ENCODE results near the gene FEZ2. TPM values are rescaled to one million over a fixed set of nuclear protein-coding genes. Genes with fewer than 3 reads are reported as not detected.

FEZ2 gene
- total and polyA plus RNA-seq, 7 experiments from 2014 or later, result 1.7 to 21.9 (median 11.8) TPM

DNA sequence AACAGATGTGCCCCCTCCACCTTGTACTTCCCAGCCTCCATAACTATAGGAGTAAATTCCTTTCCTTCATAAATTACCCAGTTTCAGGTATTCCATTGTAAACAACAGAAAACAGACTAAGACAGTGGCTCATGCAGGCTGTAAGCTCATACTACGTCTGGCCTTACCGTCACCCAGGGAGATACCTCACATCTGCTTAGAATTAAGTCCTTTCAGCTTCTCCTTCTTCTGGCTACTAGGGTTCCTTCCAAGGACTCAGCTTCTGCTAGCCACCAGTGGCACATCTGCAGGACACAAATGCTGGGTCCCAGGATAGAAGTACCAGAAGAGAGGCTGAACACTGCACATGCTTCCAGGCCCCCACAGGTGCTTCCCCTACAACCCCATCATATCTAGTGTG lies 22.4 kb upstream of the FEZ2 start:
- H3K9me3 Mint-ChIP-seq, result peaks cover 0 to 15% (median 4%) of the 10 kb centered on the region in 11 donors
- H3K4me3 Mint-ChIP-seq, result no peak overlapping the region
- Histone ChIP-seq H3K27ac (ENCODE audit: low read depth, low read length) (no peak overlapping the region), H3K9me3 (ENCODE audit: control insufficient read depth in 2 of 3, low read length in 3 of 3) (peaks cover 0 to 2% (median 0%) of the 10 kb centered on the region in 3 experiments), H3K36me3 (ENCODE audit: control insufficient read depth in 2 of 3, insufficient read depth in 3 of 3, low read length in 3 of 3) (no peaks in the 10 kb centered on the region), H3K27me3 (ENCODE audit: control insufficient read depth in 2 of 2, insufficient read depth in 2 of 2, low read length in 2 of 2) (no peaks in the 10 kb centered on the region), H3K4me1 (ENCODE audit: control insufficient read depth in 2 of 2, insufficient read depth in 2 of 2, low read length in 2 of 2) (no peaks in the 10 kb centered on the region), H3K4me3 (ENCODE audit: low read length) (no peak overlapping the region)
- DNase-seq (no peak), ATAC-seq (no peak)
- H3K36me3 Mint-ChIP-seq, result no peaks in the 10 kb centered on the region
- ChIA-PET POLR2A (no interaction called here), CTCF (no interaction called here)
- no peaks in the 10 kb centered on the region for H3K4me1 Mint-ChIP-seq
- H3K27ac Mint-ChIP-seq, result no peak overlapping the region
- intact Hi-C loops (cut with micrococcal nuclease), result no loop called here
- peaks cover 9 to 21% (median 15%) of the 10 kb centered on the region in 5 donors for H3K27me3 Mint-ChIP-seq

DNA sequence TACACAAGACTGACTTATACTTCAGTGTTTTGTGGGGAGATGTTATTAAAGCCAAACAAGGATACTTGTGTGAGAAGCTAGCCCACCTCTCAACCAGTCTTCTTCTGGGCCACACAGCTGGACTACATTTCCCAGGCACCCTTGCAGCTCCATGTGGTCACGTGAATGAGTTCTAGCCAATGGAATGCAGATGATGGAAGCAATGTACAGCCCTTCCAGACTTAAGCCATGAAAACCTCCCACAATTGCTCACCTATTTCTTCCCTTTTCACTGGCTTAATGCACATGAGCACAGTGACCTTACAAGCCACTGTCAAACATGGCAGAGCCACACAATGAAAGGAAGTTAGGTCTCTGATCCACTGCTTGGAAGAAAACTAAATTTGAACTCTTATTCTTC lies 20.4 kb upstream of the FEZ2 start:
- H3K4me1 ChIP-seq (ENCODE audit: control insufficient read depth in 2 of 2, insufficient read depth in 2 of 2, low read length in 2 of 2), result no peaks in the 10 kb centered on the region
- no peaks in the 10 kb centered on the region for H3K36me3 Mint-ChIP-seq
- no peak for DNase-seq
- H3K27ac ChIP-seq (ENCODE audit: low read depth, low read length), result no peak overlapping the region
- CTCF ChIA-PET, result no interaction called here
- no peaks in the 10 kb centered on the region for H3K9me3 ChIP-seq (ENCODE audit: control insufficient read depth in 2 of 3, low read length in 3 of 3)
- H3K4me1 Mint-ChIP-seq, result no peaks in the 10 kb centered on the region
- H3K27me3 Mint-ChIP-seq, result peaks cover 9 to 32% (median 15%) of the 10 kb centered on the region in 5 donors
- POLR2A ChIA-PET, result no interaction called here
- H3K27ac Mint-ChIP-seq, result no peak overlapping the region
- peaks cover 0 to 3% (median 0%) of the 10 kb centered on the region in 11 donors for H3K9me3 Mint-ChIP-seq
- H3K36me3 ChIP-seq (ENCODE audit: control insufficient read depth in 2 of 3, insufficient read depth in 3 of 3, low read length in 3 of 3), result no peaks in the 10 kb centered on the region
- ATAC-seq, result peak; percentile 55
- H3K27me3 ChIP-seq (ENCODE audit: control insufficient read depth in 2 of 2, insufficient read depth in 2 of 2, low read length in 2 of 2), result no peaks in the 10 kb centered on the region
- no peak overlapping the region for H3K4me3 Mint-ChIP-seq
- intact Hi-C loops (cut with micrococcal nuclease), result no loop called here
- no peak overlapping the region for H3K4me3 ChIP-seq (ENCODE audit: low read length)

DNA sequence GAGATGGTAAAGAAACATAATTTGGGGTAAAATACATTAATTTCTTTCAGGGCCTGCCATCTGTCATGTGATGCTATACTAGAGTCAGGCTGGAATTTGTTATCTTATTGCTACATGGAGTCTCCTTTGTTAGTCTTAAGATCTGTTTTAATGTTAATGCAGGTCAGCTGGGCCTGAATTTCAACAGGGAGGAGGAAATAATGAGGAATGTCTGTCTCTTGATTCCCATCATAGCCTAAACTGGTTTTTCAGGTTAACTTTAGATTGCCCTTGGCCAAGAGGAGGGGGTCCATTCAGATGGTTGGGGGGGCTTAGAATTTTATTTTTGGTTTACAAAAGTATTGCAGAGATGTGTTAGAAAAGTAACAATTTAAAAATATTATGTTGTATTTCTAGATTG lies 19.0 kb upstream of the FEZ2 start:
- no peak for DNase-seq
- no peaks in the 10 kb centered on the region for H3K9me3 Mint-ChIP-seq
- H3K27me3 Mint-ChIP-seq, result peaks cover 2 to 30% (median 6%) of the 10 kb centered on the region in 5 donors
- POLR2A ChIA-PET, result no interaction called here
- Histone ChIP-seq H3K4me1 (ENCODE audit: control insufficient read depth in 2 of 2, insufficient read depth in 2 of 2, low read length in 2 of 2) (no peaks in the 10 kb centered on the region), H3K27me3 (ENCODE audit: control insufficient read depth in 2 of 2, insufficient read depth in 2 of 2, low read length in 2 of 2) (no peaks in the 10 kb centered on the region), H3K4me3 (ENCODE audit: low read length) (no peak overlapping the region), H3K36me3 (ENCODE audit: control insufficient read depth in 2 of 3, insufficient read depth in 3 of 3, low read length in 3 of 3) (no peaks in the 10 kb centered on the region), H3K9me3 (ENCODE audit: control insufficient read depth in 2 of 3, low read length in 3 of 3) (no peaks in the 10 kb centered on the region), H3K27ac (ENCODE audit: low read depth, low read length) (no peak overlapping the region)
- no peak overlapping the region for H3K27ac Mint-ChIP-seq
- H3K4me3 Mint-ChIP-seq, result no peak overlapping the region
- intact Hi-C loops (cut with micrococcal nuclease), result no loop called here
- H3K4me1 Mint-ChIP-seq, result no peaks in the 10 kb centered on the region
- CTCF ChIA-PET, result no interaction called here
- ATAC-seq, result no peak
- H3K36me3 Mint-ChIP-seq, result no peaks in the 10 kb centered on the region

DNA sequence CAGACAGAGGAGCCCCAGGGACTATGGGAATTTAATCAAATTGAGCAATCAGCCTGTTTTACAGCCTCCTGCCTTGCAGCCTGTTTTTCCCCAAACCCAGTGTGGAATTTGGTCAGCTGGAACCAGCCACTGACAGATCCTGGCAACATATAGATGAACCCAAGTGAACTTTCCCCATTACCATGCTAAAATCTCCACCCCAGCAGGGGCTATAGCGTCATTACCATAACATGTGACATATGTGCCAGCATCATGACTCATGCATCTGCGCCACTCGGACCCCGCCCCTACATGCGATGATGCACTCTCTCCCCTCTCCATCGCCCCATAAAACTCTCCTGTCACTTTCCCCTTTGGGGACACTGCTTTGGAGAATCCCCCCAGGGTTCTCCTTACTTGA lies 17.3 kb upstream of the FEZ2 start:
- no peaks in the 10 kb centered on the region for H3K36me3 ChIP-seq (ENCODE audit: control insufficient read depth in 2 of 3, insufficient read depth in 3 of 3, low read length in 3 of 3)
- H3K27me3 ChIP-seq (ENCODE audit: control insufficient read depth in 2 of 2, insufficient read depth in 2 of 2, low read length in 2 of 2), result no peaks in the 10 kb centered on the region
- Mint-ChIP-seq H3K4me1 (peaks cover 0 to 2% (median 0%) of the 10 kb centered on the region in 7 donors), H3K27me3 (peaks cover 1 to 25% (median 6%) of the 10 kb centered on the region in 5 donors), H3K27ac (no peak overlapping the region), H3K4me3 (no peak overlapping the region), H3K36me3 (no peaks in the 10 kb centered on the region), H3K9me3 (no peaks in the 10 kb centered on the region)
- intact Hi-C loops (cut with micrococcal nuclease), result no loop called here
- no peaks in the 10 kb centered on the region for H3K4me1 ChIP-seq (ENCODE audit: control insufficient read depth in 2 of 2, insufficient read depth in 2 of 2, low read length in 2 of 2)
- no peak overlapping the region for H3K27ac ChIP-seq (ENCODE audit: low read depth, low read length)
- no peaks in the 10 kb centered on the region for H3K9me3 ChIP-seq (ENCODE audit: control insufficient read depth in 2 of 3, low read length in 3 of 3)
- ChIA-PET POLR2A (no interaction called here), CTCF (no interaction called here)
- no peak overlapping the region for H3K4me3 ChIP-seq (ENCODE audit: low read length)
- DNase-seq (no peak), ATAC-seq (no peak)

DNA sequence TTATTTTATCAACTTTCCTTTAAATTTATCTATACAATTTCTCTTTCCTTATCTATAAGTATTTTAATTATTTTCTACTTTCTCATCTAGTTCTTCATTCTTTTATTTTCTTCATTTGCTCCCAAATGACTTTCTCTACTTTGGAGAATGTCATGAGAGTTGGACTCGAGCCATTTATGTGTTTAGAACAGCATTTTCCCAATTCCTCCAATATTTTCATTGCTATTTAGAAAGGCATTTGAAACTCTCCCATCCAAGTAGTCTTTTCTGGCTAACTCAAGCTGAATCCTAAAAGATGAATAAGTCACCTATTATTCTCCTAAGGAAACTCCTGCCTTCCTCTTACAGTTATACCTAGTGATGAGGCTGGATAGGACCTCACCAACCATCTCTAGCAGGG lies 15.8 kb upstream of the FEZ2 start:
- no peak for DNase-seq
- intact Hi-C loops (cut with micrococcal nuclease), result no loop called here
- CTCF ChIA-PET, result no interaction called here
- Mint-ChIP-seq H3K36me3 (no peaks in the 10 kb centered on the region), H3K4me3 (no peak overlapping the region), H3K4me1 (peaks cover 0 to 2% (median 0%) of the 10 kb centered on the region in 7 donors), H3K27ac (no peak overlapping the region), H3K9me3 (no peaks in the 10 kb centered on the region), H3K27me3 (peaks cover 0 to 23% (median 6%) of the 10 kb centered on the region in 5 donors)
- Histone ChIP-seq H3K4me1 (ENCODE audit: control insufficient read depth in 2 of 2, insufficient read depth in 2 of 2, low read length in 2 of 2) (no peaks in the 10 kb centered on the region), H3K27me3 (ENCODE audit: control insufficient read depth in 2 of 2, insufficient read depth in 2 of 2, low read length in 2 of 2) (no peaks in the 10 kb centered on the region), H3K4me3 (ENCODE audit: low read length) (no peak overlapping the region), H3K27ac (ENCODE audit: low read depth, low read length) (no peak overlapping the region), H3K36me3 (ENCODE audit: control insufficient read depth in 2 of 3, insufficient read depth in 3 of 3, low read length in 3 of 3) (no peaks in the 10 kb centered on the region), H3K9me3 (ENCODE audit: control insufficient read depth in 2 of 3, low read length in 3 of 3) (no peaks in the 10 kb centered on the region)
- POLR2A ChIA-PET, result no interaction called here
- no peak for ATAC-seq

DNA sequence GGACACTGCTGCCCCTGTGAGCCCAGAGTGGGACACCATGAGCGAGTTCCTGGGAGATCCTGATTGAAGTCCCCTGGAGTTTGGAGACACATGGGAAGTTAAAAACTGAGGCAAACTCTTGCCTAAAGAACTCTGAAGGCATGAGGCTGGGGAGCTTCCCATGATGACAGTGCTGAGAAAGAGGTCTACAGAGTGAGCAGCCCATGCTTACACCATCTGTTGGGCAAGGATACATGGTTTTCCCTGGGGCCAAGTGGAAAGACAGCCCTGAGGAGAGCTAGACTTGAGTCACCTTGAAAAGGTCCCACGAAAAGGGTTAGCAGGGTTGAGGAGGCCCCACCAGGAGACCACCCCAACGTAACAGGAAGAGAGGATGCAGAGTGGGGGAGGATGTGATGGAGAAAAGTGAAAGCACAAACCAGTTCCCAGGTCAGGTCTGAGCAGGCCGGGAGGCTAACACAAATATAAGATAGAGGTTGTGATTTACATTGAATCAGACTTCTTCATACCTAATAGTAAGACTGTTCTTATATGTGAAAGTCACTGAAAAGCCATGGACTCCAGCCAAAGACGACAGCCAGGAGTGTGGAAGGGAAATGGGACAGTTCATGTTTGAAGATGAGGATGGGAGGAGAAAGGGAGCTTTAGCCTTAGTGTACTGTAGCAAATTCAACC lies 13.5 kb upstream of the FEZ2 start:
- no peak overlapping the region for H3K4me3 Mint-ChIP-seq
- POLR2A ChIA-PET, result no interaction called here
- peaks cover 0 to 2% (median 0%) of the 10 kb centered on the region in 7 donors for H3K4me1 Mint-ChIP-seq
- intact Hi-C loops (cut with micrococcal nuclease), result no loop called here
- H3K27me3 Mint-ChIP-seq, result peaks cover 0 to 31% (median 11%) of the 10 kb centered on the region in 5 donors
- CTCF ChIA-PET, result no interaction called here
- ATAC-seq, result no peak
- no peak overlapping the region for H3K27ac Mint-ChIP-seq
- H3K9me3 ChIP-seq (ENCODE audit: control insufficient read depth in 2 of 3, low read length in 3 of 3), result no peaks in the 10 kb centered on the region
- H3K27me3 ChIP-seq (ENCODE audit: control insufficient read depth in 2 of 2, insufficient read depth in 2 of 2, low read length in 2 of 2), result no peaks in the 10 kb centered on the region
- DNase-seq, result no peak
- no peak overlapping the region for H3K27ac ChIP-seq (ENCODE audit: low read depth, low read length)
- no peaks in the 10 kb centered on the region for H3K9me3 Mint-ChIP-seq
- H3K4me1 ChIP-seq (ENCODE audit: control insufficient read depth in 2 of 2, insufficient read depth in 2 of 2, low read length in 2 of 2), result no peaks in the 10 kb centered on the region
- no peak overlapping the region for H3K4me3 ChIP-seq (ENCODE audit: low read length)
- H3K36me3 Mint-ChIP-seq, result no peaks in the 10 kb centered on the region
- no peaks in the 10 kb centered on the region for H3K36me3 ChIP-seq (ENCODE audit: control insufficient read depth in 2 of 3, insufficient read depth in 3 of 3, low read length in 3 of 3)

DNA sequence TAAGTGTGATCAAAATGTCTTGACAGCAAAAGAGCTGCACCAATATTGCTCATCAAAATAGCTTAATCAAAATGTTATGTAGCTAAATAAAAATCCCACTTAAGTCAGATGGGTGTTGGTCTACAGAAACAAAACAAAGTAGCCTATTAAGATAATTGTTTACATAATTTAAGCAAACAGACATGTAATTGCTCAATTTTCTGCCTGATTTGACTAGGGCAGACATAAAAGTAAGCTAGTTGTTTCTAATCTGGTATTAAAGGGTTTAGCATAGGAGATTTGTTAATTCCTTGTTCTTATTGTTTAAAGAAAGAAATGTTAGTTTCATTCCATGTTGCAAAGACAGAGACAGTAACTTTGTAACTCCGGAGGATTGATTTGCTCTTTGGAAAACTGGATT lies 11.5 kb upstream of the FEZ2 start:
- DNase-seq, result no peak
- no peaks in the 10 kb centered on the region for H3K27me3 ChIP-seq (ENCODE audit: control insufficient read depth in 2 of 2, insufficient read depth in 2 of 2, low read length in 2 of 2)
- Mint-ChIP-seq H3K36me3 (no peaks in the 10 kb centered on the region), H3K9me3 (no peaks in the 10 kb centered on the region), H3K4me3 (no peak overlapping the region), H3K27me3 (peaks cover 0 to 32% (median 15%) of the 10 kb centered on the region in 5 donors), H3K27ac (no peak overlapping the region), H3K4me1 (peaks cover 0 to 2% (median 0%) of the 10 kb centered on the region in 7 donors)
- no peaks in the 10 kb centered on the region for H3K9me3 ChIP-seq (ENCODE audit: control insufficient read depth in 2 of 3, low read length in 3 of 3)
- H3K4me1 ChIP-seq (ENCODE audit: control insufficient read depth in 2 of 2, insufficient read depth in 2 of 2, low read length in 2 of 2), result no peaks in the 10 kb centered on the region
- no peaks in the 10 kb centered on the region for H3K36me3 ChIP-seq (ENCODE audit: control insufficient read depth in 2 of 3, insufficient read depth in 3 of 3, low read length in 3 of 3)
- ChIA-PET CTCF (no interaction called here), POLR2A (no interaction called here)
- intact Hi-C loops (cut with micrococcal nuclease), result no loop called here
- no peak overlapping the region for H3K4me3 ChIP-seq (ENCODE audit: low read length)
- no peak overlapping the region for H3K27ac ChIP-seq (ENCODE audit: low read depth, low read length)
- ATAC-seq, result no peak

All from naive thymus-derived CD4-positive, alpha-beta T cell (primary cell).